ENCODE measurements around the gene RNF213.

DNA sequence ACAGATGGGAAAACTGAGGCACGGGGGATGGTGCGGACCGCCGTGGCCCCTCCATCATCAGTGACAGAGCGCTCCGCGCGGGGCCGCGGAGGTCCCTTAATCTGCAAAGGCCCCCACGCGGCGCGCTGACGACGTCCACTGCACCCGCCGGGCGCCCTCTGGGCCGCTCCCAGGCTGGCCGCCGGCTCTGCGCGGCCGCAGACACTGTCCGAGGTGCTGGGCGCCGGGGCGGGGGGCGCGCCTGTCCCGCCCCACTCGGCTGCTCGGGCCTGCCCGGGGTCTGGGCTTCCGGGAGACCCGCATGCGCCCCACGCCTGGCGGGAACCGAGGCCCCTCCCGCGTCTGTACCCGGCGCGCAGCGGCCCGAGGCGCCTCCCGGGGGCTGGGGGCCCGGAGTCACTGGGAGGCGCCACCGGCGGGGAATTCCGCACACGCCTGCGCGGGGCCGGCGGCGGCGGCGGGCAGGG is 550 bp upstream of the RNF213 start:
- TF ChIP-seq, protein P1, sequence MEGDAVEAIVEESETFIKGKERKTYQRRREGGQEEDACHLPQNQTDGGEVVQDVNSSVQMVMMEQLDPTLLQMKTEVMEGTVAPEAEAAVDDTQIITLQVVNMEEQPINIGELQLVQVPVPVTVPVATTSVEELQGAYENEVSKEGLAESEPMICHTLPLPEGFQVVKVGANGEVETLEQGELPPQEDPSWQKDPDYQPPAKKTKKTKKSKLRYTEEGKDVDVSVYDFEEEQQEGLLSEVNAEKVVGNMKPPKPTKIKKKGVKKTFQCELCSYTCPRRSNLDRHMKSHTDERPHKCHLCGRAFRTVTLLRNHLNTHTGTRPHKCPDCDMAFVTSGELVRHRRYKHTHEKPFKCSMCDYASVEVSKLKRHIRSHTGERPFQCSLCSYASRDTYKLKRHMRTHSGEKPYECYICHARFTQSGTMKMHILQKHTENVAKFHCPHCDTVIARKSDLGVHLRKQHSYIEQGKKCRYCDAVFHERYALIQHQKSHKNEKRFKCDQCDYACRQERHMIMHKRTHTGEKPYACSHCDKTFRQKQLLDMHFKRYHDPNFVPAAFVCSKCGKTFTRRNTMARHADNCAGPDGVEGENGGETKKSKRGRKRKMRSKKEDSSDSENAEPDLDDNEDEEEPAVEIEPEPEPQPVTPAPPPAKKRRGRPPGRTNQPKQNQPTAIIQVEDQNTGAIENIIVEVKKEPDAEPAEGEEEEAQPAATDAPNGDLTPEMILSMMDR (IDR thresholded peaks at IDR 0.05): peak in 1 of 3 donors; percentile 22
- TF ChIP-seq EP300 (IDR thresholded peaks at IDR 0.05): no peak
